Suppressor macrophage (primary cell): Measurements from ENCODE around the gene GSTM4.
"Not testable (repeated sequence)": the region's sequence is repeated elsewhere in the genome, so short reads cannot be mapped to it uniquely, and the experiment has no call there.

Source experiments
- DNase-seq, 4 experiments: peaks; one replicate each; pipeline ENCODE4 v3.0.0-alpha.2; 2020 to 2022

The GSTM4 gene

DNA sequence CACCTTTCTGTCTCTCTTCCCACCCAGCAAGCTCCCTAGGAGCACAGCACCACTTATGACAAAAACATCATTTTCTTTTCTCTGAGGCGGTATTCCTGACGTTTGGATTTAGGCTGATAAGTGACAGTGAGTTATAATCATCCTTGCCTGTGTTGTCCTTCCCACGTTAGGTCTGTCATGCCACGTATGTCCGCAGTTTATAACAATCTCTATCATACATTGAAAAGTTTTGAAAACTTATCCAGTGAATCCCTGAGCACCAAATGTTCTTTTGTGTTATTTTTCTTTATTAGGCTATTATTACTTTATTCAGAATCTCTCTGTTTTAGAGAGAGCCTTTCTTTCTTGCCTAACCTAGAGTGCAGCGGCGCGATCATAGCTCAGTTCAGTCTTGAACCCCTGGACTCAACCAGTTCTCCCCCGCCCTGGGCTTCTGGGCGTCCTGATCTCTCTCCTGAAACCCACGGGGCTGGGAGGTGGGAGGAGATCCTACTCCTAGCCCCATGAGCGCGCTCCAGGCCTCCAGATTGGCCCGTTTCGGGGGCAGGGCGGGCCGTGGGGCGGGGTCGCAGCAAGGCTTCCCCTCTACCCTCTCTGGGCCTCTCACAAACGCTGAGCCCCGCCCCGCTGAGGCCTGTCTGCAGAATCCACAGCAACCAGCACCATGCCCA, 11.7 kb downstream of the GSTM4 start, which contains the start of gene GSTM2:
Gene GSTM2, plus strand, starts transcription at position 606 of the 671 bp plus-strand sequence. Its CDS starts 59 bp downstream, at position 665.
- DNase-seq = peak; percentile 73 to 89 (median 79)

- no peak for DNase-seq
Measured at GRCh38 chr1:109668123-109668775, 12.3 kb downstream of the GSTM4 start.

DNA sequence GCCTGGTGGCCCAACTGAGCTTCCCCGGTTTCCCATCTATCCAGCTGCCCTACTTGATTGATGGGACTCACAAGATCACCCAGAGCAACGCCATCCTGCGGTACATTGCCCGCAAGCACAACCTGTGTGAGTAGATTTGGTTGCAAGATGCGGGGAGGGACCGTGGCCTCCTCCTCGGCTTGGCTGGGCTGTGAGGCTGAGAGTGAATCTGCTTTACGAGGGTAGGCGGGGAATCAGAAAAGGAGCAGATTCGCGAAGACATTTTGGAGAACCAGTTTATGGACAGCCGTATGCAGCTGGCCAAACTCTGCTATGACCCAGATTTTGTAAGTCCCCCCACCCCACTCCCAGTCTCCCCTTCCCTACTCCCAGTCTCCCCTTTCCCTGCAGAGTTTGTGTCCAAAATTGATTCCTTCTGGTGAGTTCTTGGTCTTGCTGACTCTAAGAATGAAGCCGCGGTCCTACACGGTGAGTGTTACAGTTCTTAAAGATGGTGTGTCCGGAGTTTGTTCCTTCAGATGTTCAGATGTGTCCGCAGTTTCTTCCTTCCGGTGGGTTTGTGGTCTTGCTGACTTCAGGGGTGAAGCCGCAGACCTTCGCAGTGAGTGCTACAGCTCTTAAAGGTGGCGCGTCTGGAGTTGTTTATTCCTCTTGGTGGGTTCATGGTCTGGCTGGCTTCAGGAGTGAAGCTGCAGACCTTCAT, 13.5 kb downstream of the GSTM4 start:
- DNase-seq = no peak

DNA sequence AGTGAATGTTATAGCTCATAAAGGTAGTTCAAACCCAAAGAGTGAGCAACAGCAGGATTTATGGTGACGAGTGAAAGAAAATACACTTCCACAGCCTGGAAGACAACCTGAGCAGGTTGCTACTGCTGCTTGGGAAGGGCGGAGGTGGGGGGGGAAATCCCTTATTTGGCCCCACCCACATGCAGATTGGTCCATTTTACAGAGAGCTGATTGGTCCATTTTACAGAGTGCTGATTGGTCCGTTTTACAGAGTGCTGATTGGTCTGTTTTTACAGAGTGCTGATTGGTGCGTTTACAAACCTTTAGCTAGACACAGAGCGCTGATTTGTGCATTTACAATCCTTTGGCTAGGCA, 14.0 kb downstream of the GSTM4 start:
- not testable (repeated sequence) for DNase-seq

DNA sequence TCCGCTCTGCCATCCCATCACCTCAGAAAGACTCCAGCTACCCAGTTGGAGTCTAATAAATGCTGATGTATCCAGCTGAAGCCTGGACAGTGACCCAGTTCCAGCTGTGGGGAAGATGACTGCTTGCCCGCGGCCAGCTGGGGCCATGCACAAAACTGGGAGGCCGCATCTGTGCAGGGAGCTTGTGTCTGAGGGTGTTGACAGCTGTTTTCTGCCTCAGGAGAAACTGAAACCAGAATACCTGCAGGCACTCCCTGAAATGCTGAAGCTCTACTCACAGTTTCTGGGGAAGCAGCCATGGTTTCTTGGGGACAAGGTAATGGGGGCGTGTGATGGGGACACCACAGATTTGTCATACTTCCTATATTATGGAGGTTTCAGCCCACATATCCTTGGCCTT, 15.2 kb downstream of the GSTM4 start:
- DNase-seq = no peak

DNA sequence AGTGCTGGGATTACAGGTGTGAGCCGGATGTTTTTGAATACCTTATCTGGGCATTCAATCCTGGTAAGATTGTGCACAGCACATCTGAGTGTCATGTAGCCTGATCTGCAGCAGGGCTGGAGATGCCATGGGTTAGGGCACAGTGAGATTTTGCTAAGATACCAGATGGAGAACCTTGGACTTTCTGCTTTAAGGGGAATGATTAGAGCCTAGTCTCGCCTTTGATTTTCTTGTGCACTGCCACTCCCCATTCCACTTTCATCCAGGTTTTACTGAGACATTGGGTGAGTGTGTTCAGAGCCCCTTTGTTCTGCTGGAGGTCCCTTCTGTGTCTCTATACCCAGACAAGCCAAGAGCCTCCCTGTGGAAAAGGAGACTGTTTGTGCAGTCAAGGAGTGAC, 18.0 kb downstream of the GSTM4 start:
- not testable (repeated sequence) for DNase-seq

DNA sequence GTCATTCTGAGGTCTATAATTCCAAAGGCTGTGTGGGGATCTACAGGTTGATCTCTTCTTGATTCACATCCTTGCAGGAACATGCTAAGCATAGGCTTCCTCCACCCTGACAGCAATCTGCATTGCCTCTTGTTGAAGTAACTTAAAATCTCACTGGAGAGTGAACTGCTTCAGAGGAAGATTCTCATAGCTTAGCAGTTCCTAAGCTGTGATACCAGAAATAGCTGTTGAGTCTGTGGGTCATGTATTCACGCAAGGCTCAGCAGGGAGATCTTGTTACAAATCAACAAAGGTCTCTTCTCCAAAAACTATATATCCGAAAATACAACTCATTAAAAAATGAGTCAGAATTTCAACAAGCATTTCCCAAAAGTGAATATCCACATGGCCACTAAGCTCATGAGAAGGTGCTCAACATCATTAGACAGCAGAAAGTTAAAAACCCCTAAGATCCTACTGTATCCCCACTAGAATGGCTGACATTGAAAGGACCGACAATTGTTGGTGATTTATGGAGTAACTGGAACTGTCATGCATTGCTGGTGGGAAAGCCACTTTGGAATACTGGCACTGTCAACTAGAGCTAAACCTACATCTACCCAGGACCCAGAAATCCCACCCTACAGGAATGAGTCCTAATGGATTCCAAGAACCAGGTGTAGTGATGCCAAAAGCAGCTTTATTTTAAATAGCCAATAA, 20.9 kb downstream of the GSTM4 start:
- not testable (repeated sequence) for DNase-seq

GRCh38 chr1:109677459-109677858, 21.6 kb downstream of the GSTM4 start:
- DNase-seq = no peak

DNA sequence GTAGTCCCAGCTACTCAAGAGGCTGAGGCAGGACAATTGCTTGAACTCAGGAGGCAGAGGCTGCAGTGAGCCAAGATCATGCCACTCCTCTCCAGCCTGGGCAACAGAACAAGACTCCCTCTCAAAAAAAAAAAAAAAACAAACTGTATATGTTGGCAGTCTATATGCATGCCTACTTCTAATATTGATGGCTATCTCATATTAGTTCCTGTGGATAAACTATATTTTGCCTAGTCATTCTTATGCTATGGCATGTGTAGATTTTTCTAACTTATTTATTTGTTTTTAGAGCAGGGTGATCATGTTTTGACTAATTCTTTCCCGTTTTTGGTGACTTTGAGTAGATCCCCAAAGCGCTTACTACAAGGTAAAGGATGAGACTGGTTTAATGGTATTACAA, 22.7 kb downstream of the GSTM4 start:
- DNase-seq = not testable (repeated sequence)

- peak in 2 of 4 experiments; percentile 40 to 59 for DNase-seq
Measured at GRCh38 chr1:109684777-109685176, 28.9 kb downstream of the GSTM4 start.

DNA sequence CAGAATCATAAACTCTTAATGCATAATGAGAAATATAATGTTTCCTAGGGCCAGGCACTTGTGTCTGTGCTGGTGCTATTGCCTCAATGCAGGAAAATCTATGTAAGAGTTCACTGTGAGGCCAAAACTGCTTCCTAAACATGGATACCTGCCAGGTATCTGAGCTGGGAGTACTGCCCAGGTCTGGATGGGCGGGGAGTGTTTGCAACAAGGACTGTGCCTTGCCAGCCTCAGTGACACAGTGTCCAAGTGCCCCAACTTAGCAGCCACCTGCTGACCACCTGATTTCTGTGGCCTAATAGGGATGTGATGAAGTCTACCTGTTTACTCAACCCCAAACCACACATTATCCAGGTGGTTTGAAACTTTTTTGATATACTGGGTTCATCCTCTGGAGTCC, 29.5 kb downstream of the GSTM4 start:
- not testable (repeated sequence) for DNase-seq

DNA sequence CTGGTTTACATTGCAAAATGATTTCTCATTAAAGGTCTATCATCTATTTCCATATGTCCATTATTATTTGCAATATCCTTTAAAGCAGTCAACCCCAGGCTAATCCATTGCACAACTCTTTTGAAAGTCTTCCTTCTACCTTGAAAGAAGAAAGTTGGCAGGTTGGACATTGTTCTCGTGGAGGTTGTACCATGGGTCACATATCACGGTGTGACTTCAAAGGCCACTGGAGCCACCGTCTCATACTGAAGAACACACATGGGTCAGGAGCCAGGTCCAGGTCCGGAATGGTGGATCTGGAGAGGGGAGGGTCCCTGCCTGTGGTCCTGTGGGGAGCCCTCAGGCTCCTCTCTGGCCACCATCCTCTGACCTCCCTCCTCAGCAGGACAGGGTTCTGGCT, 30.0 kb downstream of the GSTM4 start:
- DNase-seq = not testable (repeated sequence)

DNA sequence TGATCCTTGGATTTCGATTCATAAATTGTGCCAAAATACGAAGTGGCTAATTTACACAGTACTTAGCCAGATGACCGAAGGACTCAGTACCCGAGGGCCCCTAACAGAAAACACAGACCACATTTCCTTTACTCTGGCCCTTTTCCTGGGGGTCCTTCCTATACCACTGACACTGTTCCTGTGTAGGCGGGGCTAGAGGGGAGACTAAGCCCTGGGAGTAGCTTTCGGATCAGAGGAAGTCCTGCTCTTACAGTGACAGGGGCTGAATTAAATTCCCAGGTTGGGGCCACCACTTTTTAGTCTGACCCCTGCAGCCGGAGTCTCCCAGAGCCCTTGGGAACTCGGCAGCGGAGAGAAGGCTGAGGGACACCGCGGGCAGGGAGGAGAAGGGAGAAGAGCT, 31.2 kb downstream of the GSTM4 start:
- not testable (repeated sequence) for DNase-seq

DNA sequence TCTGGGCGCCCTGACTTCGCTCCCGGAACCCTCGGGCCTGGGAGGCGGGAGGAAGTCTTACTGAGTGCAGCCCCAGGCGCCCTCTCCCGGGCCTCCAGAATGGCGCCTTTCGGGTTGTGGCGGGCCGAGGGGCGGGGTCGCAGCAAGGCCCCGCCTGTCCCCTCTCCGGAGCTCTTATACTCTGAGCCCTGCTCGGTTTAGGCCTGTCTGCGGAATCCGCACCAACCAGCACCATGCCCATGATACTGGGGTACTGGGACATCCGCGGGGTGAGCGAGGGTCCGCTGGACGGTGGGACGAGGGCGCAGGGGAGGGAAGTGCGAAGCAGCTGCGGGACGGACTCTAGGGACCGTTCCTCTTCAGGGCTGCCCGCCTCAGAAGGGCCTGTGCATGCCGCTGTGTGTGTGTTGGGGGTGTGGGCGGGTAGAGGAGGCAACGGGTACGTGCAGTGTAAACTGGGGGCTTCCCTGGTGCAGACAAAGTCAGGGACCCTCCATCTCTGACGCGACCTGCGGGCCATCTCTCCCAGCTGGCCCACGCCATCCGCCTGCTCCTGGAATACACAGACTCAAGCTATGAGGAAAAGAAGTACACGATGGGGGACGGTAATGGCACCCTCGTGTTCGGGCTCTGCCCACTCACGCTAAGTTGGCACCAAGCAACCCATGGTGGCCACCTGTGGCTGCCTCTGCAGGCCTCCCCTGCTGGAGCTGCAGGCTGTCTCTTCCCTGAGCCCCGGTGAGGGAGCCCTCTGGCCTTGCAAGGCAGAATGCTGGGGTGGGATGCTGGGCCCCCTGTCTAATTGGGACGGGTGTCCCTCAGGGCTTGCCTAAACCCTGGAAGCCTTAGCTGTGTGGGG, 32.0 kb downstream of the GSTM4 start, which contains the start of gene GSTM1:
Gene GSTM1, plus strand, starts transcription at position 177 of the 859 bp plus-strand sequence. Its CDS starts 57 bp downstream, at position 234.
- DNase-seq = peak; percentile 78 to 96 (median 86)

- DNase-seq = no peak
Measured at GRCh38 chr1:109689844-109690405, 34.0 kb downstream of the GSTM4 start.

DNA sequence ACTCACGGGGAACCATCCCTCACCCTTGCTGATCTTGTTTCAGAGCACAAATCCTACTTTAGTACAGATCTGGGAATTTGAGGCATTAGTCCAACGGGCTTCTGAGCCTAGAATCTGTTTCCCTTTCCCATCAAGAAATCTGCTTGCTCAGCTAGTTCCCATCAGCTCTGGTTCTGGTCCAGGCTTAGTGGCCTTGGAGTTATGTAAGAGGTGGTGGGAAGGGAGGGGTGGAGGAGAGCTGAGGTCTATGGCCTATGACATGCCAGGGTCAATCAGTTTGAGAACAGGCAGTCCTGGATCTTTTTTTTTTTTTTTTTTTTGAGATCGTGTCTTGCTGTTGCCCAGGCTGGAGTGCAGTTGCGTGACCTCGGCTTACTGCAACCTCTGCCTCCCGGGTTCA, 35.9 kb downstream of the GSTM4 start:
- DNase-seq = peak in 2 of 4 experiments; percentile 27 to 28

GRCh38 chr1:109694400-109694799, 38.5 kb downstream of the GSTM4 start:
- DNase-seq = not testable (repeated sequence)

GRCh38 chr1:109695138-109695537, 39.2 kb downstream of the GSTM4 start:
- DNase-seq = not testable (repeated sequence)

DNA sequence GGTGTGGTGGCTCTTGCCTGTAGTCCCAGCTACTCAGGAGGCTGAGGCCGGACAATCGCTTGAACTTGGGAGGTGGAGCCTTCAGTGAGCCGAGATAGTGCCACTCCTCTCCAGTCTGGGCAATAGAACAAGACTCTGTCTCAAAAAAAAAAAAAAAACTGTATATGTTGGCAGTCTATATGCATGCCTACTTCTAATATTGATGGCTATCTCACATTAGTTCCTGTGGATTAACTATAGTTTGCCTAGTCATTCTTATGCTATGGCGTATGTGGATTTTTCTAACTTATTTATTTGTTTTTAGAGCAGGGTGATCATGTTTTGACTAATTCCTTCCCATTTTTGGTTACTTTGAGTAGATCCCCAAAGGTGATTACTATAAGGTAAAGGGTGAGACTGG, 41.2 kb downstream of the GSTM4 start:
- no peak for DNase-seq

GRCh38 chr1:109697861-109698260, 42.0 kb downstream of the GSTM4 start:
- DNase-seq = not testable (repeated sequence)

GRCh38 chr1:109702940-109703339, 47.0 kb downstream of the GSTM4 start:
- not testable (repeated sequence) for DNase-seq
